Upper lobe of left lung (tissue), 6 donors: ENCODE data around the gene EDC3. TPM values are rescaled to one million over a fixed set of nuclear protein-coding genes. Genes with fewer than 3 reads are reported as not detected.

Experiments used
- ATAC-seq, 2 donors: fragments of 200-7000 bp; cut with Tn5 transposase; one replicate each; pipeline ENCODE4 v1.9.1; 2022; ENCODE audit warnings: mild to moderate bottlenecking in 2 of 2, moderate library complexity in 2 of 2; ENCODE audit not compliant: low FRiP score in 2 of 2
- DNase-seq, 2 donors: peaks; one replicate each; pipeline ENCODE4 v3.0.0-alpha.2; 2019 to 2020
- H3K27ac ChIP-seq, 4 donors: fragments of 200-600 bp; sonication (generic); one replicate each; pipeline ENCODE4 v1.5.1; 2016 to 2019
- H3K27me3 ChIP-seq, 4 donors: fragments of 200-600 bp; sonication (generic); one replicate each; pipeline ENCODE4 v1.5.1; 2017 to 2019
- H3K36me3 ChIP-seq, 4 donors: fragments of 200-600 bp; sonication (generic); one replicate each; pipeline ENCODE4 v1.5.1; 2016 to 2019
- H3K4me1 ChIP-seq, 4 donors: fragments of 200-600 bp; sonication (generic); one replicate each; pipeline ENCODE4 v1.5.1; 2018 to 2019
- H3K4me3 ChIP-seq, 4 donors: fragments of 200-600 bp; sonication (generic); one replicate each; pipeline ENCODE4 v1.5.1; 2017 to 2019; ENCODE audit warnings: mild to moderate bottlenecking in 2 of 4, moderate library complexity in 1 of 4
- H3K9me3 ChIP-seq, 4 donors: fragments of 200-600 bp; sonication (generic); one replicate each; pipeline ENCODE4 v1.5.1; 2018 to 2019
- EP300 ChIP-seq, 4 donors: sonication (generic); formaldehyde crosslinking; IDR thresholded peaks; one replicate each; pipeline ENCODE4 v1.5.1; 2017; ENCODE audit warnings: antibody characterized with exemption in 4 of 4, control low read depth in 2 of 4
- POLR2A ChIP-seq, 4 donors: fragments of 450-650 bp; IDR thresholded peaks; one replicate each; pipeline ENCODE4 v1.5.1; 2016 to 2017; ENCODE audit warnings: antibody characterized with exemption in 4 of 4, mild to moderate bottlenecking in 2 of 4
- POLR2AphosphoS5 ChIP-seq, 2 donors: sonication (generic); formaldehyde crosslinking; IDR thresholded peaks; one replicate each; pipeline ENCODE4 v1.5.1; 2017; ENCODE audit warnings: antibody characterized with exemption in 2 of 2
- WGBS, 2 donors: methylation state at CpG; one replicate each; pipeline ENCODE4 v1.1.5; 2017 to 2018; 5-methylcytosine and 5-hydroxymethylcytosine counted together
- total RNA-seq, 6 donors: library from RNA; depleted of rRNA in 4 of 6; stranded (reverse); fragments of >200 nt in 4 of 6; gene quantifications; one replicate each; pipeline versions ENCODE4 v1.1.0 to v1.2.1, GENCODE V29; 2016 to 2021
- TF ChIP-seq, protein P1 (sequence below), 6 experiments: fragments of 450-650 bp in 4 of 6; fragments of 200-600 bp in 2 of 6; sonication (generic) in 2 of 6; IDR thresholded peaks; one replicate each; pipeline ENCODE4 v1.5.1; 2016 to 2019; ENCODE audit warnings: antibody characterized with exemption in 6 of 6
- donor health status: DM: no; HTN: no; CAD: no; lungs with moderate emphysema.
- donor health status: DM: no; HTN: yes; CAD: no; lungs with severe emphysema.

EDC3 gene
- total RNA-seq, 6 donors from 2014 or later = 16.7 to 43.0 (median 27.7) TPM

DNA sequence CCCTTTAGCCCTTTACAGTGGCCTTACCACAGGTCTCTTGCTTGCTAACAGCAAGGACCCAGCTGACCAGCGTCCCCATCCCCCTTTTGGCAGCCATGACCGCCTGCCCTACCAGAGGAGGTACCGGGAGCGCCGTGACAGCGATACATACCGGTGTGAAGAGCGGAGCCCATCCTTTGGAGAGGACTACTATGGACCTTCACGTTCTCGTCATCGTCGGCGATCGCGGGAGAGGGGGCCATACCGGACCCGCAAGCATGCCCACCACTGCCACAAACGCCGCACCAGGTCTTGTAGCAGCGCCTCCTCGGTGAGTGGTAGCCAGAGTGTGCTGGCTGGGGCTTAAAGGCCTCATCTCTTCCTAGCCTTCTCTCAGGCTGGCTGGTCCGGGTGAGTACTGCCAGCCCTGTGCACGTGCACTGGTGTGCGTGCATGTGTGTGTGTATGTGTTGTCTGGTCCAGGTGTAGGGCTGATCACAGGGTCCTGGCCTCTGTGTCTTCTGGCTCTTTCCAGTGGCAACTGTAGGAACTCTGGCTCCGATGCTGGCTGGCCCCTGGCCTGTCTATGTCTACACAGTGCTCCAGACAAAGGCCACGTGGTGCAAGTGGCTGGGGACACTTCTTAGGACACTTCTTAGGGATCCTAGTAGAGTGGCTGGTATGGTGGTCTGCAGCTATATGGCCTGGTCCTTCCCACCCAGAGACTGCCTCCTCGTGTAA, 75.7 kb downstream of the EDC3 start:
- ATAC-seq (no peak), DNase-seq (peak in 1 of 2 donors; percentile 73)
- peaks cover 22 to 61% (median 52%) of the 10 kb centered on the region in 4 donors for H3K4me1 ChIP-seq
- peak overlapping the region in 1 of 4 donors; percentile 33 for H3K27ac ChIP-seq
- no peak overlapping the region for H3K4me3 ChIP-seq
- peaks cover 44 to 67% (median 60%) of the 10 kb centered on the region in 4 donors for H3K36me3 ChIP-seq
- H3K27me3 ChIP-seq = no peaks in the 10 kb centered on the region
- H3K9me3 ChIP-seq = no peaks in the 10 kb centered on the region
- TF ChIP-seq EP300 (IDR thresholded peaks at IDR 0.05) (no peak), POLR2A (IDR thresholded peaks at IDR 0.05) (no peak), POLR2AphosphoS5 (IDR thresholded peaks at IDR 0.05) (no peak)
- TF ChIP-seq, protein P1, sequence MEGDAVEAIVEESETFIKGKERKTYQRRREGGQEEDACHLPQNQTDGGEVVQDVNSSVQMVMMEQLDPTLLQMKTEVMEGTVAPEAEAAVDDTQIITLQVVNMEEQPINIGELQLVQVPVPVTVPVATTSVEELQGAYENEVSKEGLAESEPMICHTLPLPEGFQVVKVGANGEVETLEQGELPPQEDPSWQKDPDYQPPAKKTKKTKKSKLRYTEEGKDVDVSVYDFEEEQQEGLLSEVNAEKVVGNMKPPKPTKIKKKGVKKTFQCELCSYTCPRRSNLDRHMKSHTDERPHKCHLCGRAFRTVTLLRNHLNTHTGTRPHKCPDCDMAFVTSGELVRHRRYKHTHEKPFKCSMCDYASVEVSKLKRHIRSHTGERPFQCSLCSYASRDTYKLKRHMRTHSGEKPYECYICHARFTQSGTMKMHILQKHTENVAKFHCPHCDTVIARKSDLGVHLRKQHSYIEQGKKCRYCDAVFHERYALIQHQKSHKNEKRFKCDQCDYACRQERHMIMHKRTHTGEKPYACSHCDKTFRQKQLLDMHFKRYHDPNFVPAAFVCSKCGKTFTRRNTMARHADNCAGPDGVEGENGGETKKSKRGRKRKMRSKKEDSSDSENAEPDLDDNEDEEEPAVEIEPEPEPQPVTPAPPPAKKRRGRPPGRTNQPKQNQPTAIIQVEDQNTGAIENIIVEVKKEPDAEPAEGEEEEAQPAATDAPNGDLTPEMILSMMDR (IDR thresholded peaks at IDR 0.05) = no peak
- 96% methylated on average over 26 of the region's 27 CpGs for WGBS, 2 donors

DNA sequence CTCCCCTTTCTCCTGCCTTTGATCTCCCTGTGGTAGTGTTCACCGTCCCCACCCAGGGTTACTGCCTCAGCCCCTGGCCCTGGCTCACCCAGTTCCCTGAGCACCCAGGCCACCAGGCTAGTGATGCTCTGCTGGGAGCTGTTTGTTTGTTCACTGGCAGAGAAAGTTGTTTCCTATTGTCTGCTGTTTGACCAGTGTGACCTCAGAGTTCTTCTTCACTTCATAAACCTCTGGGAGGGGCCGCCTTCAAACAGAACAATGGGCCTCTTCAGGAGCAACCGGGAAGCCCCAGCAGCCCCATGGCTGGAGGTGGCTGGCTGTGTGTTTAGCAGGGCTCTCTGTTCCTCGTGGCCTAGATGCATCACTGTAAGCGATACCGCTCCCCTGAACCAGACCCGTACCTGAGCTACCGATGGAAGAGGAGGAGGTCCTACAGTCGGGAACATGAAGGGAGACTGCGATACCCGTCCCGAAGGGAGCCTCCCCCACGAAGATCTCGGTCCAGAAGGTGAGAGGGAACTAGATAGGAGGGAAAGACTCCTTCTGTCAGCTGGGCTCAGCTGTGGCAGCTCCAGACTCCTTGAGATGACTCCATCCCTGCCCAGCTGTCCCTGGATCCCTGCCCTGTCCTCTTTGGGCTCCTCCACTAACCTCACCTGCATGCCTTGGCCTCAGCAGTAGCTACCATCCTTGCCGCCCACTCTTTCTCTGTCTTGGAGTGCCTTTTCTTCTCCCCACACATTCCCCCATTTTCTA, 76.8 kb downstream of the EDC3 start:
- TF ChIP-seq POLR2AphosphoS5 (IDR thresholded peaks at IDR 0.05) = no peak
- no peak for TF ChIP-seq EP300 (IDR thresholded peaks at IDR 0.05)
- TF ChIP-seq, protein P1 (IDR thresholded peaks at IDR 0.05) = no peak
- no peak for TF ChIP-seq POLR2A (IDR thresholded peaks at IDR 0.05)
- ATAC-seq = no peak
- H3K9me3 ChIP-seq = no peaks in the 10 kb centered on the region
- 84 to 93% methylated on average over 15 of the region's 15 CpGs for WGBS, 2 donors
- DNase-seq = no peak
- no peaks in the 10 kb centered on the region for H3K27me3 ChIP-seq
- peak overlapping the region in 1 of 4 donors; percentile 96 for H3K27ac ChIP-seq
- peaks cover 22 to 64% (median 50%) of the 10 kb centered on the region in 4 donors for H3K4me1 ChIP-seq
- peaks cover 37 to 56% (median 50%) of the 10 kb centered on the region in 4 donors for H3K36me3 ChIP-seq
- no peak overlapping the region for H3K4me3 ChIP-seq

DNA sequence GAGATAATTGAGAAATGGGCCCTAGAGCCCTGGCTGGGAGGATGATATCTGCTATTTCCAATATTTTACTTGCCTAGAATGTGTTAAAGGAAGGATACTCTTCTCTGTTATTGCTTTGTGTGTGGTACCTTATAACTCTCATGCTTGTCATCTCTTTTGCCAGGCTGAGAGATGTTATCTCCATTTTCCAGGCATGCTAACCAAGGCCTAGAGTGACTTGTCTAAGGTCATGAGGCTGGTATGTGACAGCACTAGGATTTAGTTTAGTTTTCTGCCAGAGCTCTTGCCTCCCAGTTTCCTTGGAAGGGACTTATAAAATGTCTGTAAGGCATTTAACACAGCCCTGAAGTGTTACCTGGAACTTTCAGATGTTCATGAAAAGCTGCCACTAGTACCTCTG, 78.8 kb downstream of the EDC3 start:
- DNase-seq (no peak), ATAC-seq (no peak)
- TF ChIP-seq, protein P1 (IDR thresholded peaks at IDR 0.05) = no peak
- TF ChIP-seq POLR2A (IDR thresholded peaks at IDR 0.05) (no peak), POLR2AphosphoS5 (IDR thresholded peaks at IDR 0.05) (no peak), EP300 (IDR thresholded peaks at IDR 0.05) (no peak)
- Histone ChIP-seq H3K27me3 (no peaks in the 10 kb centered on the region), H3K4me3 (peak overlapping the region; percentile 84 to 99 (median 87)), H3K36me3 (peaks cover 22 to 36% (median 30%) of the 10 kb centered on the region in 4 donors), H3K27ac (peak overlapping the region in 3 of 4 donors; percentile 96 to 99 (median 99)), H3K4me1 (peaks cover 22 to 59% (median 39%) of the 10 kb centered on the region in 4 donors), H3K9me3 (no peaks in the 10 kb centered on the region)

DNA sequence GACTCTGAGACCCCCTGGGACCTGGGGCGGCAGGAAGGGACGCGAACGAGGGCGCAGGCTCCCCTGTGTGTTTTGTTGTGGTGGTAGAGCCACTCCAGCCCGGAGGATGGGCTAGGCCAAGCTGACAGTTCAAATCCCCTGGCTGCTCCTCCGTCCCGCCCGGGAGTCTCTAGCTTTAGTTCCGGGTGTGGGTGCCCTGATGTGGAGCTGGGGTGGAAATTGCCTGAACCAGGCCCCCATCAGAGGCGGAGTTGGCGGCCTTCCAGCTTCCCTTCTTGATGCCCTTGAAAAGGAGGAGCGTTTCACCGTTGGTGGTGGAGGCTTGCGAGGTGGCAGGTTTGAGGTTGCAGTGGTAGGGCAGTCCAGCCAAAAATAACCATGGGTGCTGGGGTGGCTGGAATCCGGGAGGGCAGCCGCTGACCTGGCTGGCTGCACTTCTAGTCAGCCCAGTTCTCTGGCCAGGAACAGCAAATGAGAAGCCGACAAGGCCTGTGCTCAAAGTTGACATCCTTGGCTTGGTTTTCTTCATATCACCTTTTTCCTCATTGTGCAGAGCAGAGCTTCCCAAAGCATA, 79.4 kb downstream of the EDC3 start:
- H3K9me3 ChIP-seq = no peaks in the 10 kb centered on the region
- H3K4me1 ChIP-seq = peaks cover 22 to 57% (median 39%) of the 10 kb centered on the region in 4 donors
- peak overlapping the region; percentile 84 to 99 (median 87) for H3K4me3 ChIP-seq
- DNase-seq (peak; percentile 46 to 89), ATAC-seq (peak in 1 of 2 donors; percentile 6)
- TF ChIP-seq, protein P1 (IDR thresholded peaks at IDR 0.05) = peak in 2 of 6 experiments; percentile 2 to 21
- TF ChIP-seq EP300 (IDR thresholded peaks at IDR 0.05) (no peak), POLR2AphosphoS5 (IDR thresholded peaks at IDR 0.05) (peak; percentile 69), POLR2A (IDR thresholded peaks at IDR 0.05) (peak in 2 of 4 donors; percentile 45 to 46)
- WGBS, 2 donors = 3 to 7% methylated on average over 5 to 12 of the region's 18 CpGs
- no peaks in the 10 kb centered on the region for H3K27me3 ChIP-seq
- peaks cover 16 to 30% (median 24%) of the 10 kb centered on the region in 4 donors for H3K36me3 ChIP-seq
- peak overlapping the region; percentile 95 to 99 (median 98) for H3K27ac ChIP-seq
